NCI-H2081 (cell line): ENCODE measurements around the gene KCNMB1.
"Not testable (repeated sequence)": the region's sequence is repeated elsewhere in the genome, so short reads cannot be mapped to it uniquely, and the experiment has no call there.

Experiments
- DNase-seq, 2 experiments: peaks; one replicate each; lab custom pipeline; 2025; lab: John Stamatoyannopoulos, UW

KCNMB1 gene

DNA sequence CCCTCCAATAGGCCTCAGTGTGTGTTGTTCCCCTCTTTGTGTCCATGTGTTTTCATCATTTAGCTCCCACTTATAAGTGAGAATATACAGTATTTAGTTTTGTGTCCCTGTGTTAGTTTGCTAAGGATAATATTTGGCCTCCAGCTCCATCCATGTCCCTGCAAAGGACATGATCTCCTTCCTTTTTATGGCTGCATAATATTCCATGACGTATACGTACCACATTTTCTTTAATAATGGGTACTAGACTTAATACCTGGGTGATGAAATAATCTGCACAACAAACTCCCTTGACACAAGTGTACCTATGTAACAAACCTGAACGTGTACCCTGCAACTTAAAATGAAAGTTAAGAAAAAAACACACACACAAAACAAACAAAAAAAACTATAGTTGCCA is 12.6 kb downstream of the KCNMB1 start:
- DNase-seq: not testable (repeated sequence)

DNA sequence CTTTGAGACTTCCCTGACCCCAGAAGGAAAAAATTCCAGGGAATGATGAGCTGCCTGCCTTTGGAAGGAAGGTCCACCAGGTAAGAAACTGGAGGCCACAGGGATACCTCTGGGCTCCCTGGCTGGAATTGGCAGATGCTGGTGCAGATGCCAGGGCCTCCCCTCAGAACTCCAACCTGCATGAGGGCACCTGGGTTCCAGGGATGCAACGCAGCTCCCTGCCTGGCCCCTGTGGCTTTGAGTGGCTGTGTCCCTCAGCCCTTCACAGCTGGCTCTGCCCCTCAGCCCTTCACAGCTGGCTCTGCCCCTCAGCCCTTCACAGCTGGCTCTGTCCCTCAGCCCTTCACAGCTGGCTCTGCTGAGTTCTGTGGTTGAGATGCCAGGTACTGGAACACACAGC is 13.9 kb downstream of the KCNMB1 start:
- DNase-seq: no peak

DNA sequence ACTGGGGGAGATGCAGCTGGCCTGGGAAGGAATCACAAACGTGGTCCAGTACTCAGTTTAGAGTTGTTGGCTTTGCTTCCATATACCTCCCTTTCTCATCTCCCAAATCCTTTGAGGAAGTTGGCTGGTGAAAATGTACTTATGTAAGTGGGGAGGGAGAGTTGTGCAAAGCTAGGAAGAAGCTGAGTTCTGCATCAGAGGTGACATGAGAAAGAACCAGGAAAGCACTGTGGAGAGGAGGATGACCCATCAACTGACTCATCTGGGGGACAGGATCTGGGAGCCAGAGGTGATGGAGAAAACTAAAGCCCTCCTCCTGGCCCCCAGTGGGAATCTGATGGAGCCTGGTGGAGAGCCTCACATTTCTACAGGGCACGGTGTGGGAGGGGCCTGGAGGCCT is 16.2 kb downstream of the KCNMB1 start:
- no peak for DNase-seq

DNA sequence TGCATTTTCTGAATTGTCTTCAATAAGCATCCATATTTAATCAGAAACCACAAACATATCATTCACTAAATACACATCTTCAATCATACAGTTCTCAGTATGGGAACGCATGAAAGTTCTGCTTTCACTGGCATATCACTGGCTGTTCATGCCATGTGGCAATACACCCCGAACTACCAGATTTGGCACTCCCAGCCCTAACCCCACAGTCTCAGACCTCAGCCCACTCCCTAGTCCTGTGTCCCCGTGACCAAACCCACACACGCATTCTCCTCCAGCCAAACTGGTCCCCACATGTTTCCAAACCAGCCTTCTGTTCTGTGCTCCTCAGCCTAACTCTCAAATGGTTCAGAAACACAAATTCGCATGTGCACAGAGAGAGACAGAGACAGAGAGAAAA is 20.6 kb downstream of the KCNMB1 start:
- DNase-seq: no peak

DNA sequence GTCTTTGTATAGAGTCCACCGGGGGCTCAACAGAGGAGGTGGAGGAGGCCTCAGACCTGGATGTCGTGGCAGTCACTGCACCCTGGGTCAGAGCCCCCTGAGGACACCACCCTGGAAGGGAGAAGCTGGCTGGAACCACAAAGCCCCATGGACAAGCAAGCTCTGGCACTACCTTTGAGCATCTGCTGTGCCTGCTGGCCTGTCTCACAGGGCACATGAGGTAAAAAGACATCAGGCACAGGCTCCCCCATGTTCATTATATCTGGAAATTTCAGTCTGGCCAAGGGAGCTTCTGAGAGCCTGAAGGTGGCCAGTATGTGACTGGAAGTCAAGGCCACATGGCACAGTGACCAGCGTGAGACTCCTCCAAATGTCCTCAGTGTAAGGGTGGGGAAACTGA is 22.9 kb downstream of the KCNMB1 start:
- no peak for DNase-seq

DNA sequence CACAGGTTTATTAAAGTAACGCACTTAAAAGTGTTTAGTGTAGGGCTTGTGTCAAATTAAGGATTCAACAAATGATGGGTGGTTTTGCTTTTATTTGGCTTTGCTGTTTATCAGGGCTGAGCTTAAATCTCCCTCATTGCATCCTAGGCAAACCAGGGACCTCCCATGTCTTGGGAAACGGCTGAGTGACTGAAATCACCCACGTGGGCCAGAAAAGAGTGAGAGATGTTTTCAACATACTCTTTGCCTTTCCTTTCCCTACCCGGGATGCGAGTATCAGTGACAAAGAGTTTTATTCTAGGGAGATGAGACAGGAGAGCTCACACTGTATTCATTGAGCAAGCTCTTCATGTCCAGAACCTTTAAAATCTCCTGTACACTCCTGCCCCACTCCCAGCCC is 23.3 kb downstream of the KCNMB1 start:
- no peak for DNase-seq

DNA sequence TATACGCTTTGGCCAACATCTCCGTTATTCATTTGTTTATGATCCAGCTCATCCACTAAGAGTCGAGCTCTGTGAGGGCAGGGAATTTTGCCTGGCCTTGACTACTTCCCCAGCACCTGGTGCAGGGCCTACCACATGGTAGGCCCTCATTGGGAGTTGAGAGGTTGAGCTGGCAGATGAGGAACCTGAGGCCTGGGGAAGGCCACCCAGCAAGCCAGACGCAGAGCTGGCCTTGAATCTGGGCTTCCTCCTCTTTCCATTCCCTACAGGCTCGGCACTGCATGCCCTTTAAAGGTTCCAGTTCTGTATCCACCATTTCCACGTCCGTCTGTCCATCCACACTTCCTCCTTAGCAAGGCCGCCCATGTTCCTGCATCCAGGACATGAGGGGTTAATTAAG is 24.2 kb downstream of the KCNMB1 start:
- no peak for DNase-seq

DNA sequence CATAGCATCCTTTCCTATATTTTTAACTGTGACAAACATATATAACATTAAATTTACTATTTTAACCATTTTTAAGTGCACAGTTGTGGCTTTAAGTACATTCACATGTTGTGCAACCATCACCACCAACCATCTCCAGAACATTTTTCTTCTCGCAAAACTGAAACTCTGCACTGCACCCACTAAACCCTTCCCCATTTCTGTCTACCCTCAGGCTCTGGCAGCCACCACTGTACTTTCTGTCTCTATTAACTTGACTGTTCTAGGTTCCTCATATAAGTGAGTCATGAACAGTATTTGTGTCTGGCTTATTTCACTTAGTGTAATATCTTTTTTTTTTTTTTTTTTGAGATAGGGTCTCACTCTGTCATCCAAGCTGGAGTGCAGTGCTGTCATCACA is 25.5 kb downstream of the KCNMB1 start:
- no peak for DNase-seq

DNA sequence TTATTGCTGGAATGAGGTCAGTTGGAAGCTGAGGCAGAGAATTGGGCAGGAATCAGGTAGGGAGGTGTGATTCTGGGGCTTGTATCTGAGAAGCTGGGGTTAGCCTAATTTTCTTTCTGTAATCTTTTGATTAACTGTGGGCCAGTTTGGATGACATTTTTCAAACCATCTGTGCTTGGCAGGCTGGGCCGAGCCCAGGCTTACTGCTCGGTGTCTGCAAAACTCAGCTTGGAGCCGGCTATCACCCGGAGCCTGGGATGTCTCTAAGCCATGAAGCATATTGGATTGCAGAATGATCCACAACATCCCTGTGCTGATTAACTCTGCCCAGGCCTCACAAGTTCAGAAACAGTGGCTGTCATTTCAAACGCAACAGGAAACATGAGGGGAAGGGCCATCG is 26.5 kb downstream of the KCNMB1 start:
- DNase-seq: no peak

DNA sequence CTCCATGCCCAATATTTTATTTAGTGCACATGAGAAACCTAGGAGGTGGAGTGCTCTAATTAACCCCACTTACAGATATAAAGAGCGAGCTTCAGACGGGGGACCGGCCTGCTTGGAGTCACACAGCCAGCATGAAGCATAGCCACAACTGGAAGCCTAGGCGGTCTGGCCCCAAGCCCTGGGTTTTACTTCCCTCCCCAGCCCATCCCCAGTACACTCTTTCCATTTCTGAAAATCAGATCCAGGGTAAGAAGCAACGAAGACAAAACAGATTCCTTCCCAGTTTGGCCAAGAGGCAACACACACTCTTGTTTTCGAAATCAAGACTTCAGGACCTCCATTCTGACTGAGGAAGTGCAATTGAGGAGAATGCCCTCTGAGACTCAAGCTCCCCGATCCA is 27.1 kb downstream of the KCNMB1 start:
- no peak for DNase-seq

DNA sequence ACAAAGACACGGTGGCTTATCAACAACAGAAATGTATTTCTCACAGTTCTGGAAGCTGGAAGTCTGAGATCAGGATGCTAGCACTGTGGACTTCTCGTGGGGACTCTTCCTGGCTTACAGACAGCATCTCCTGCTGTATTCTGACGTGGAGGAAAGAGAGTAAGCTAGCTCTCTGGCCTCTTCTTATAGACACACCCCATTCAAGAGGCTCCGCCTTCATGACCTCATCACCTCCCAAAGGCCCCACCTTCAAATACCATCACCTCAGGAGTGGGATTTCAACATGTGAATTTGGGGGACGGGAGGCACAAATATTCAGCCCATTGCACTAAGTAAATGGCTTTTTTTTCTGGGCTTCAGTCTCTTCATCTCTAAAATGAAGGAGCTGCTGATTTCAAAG is 27.6 kb downstream of the KCNMB1 start:
- DNase-seq: no peak

DNA sequence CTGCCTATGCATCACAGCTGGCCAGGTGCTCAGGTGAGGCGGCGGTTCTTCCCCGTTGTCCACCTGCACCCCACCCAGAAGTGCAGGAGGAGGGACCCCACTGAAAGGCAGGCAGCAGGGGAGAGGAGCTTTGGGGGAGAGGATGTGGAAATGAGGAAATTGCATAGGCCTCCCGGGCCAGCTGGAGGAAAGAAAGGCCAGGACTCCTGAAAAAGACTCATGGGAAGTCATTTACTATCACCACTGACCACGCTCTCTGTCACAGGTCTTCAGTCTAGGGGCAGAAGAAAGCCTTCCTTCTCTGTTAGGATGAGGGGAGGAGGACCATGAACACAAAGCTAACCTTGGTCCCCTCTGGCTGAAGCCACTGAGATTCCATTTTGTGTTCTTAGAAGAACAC is 28.1 kb downstream of the KCNMB1 start:
- DNase-seq: no peak

DNA sequence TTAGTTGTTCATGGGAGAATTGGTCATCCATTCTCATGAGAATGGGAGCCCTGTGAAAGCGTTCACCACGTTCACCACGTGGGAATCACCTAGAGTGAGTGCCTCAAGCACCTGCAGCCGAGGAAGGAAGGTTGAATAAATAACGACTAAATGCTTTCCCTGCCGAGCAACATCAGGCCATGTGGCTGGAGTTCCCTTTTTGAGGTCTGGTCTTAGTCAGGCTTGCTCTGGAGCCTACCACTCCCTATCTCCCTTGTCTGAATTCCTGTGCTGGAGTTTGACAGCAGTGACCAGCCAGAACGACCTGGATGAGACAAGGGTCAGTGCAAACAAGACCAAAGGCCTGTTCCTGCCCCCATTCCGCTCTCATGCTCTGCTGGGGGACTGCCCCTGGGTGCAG is 28.5 kb downstream of the KCNMB1 start:
- DNase-seq: no peak

DNA sequence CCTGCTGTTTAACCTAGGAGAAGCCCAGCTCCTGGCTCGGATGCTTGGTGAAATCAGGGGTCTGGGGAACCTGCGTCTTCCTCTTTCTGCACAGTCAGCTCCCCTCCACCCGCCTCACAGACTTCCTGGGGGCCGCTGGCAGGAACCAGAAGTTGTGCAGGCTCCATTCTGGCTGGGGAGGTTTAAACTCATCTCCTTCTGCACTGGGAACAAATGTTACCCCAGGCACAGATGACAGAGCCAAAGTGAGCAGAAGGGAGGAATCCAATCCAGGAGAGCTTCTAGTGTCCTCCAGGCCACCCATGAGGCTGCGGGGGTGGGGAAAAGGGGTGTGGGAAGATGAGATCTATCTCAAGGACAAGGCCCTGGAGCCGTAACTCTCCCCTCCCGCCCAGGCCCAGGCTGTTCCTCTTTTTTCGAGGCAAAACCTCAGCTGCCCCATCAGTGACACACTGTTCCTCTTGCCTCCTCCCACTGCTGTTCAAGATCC is 31.2 kb downstream of the KCNMB1 start:
- DNase-seq: no peak

DNA sequence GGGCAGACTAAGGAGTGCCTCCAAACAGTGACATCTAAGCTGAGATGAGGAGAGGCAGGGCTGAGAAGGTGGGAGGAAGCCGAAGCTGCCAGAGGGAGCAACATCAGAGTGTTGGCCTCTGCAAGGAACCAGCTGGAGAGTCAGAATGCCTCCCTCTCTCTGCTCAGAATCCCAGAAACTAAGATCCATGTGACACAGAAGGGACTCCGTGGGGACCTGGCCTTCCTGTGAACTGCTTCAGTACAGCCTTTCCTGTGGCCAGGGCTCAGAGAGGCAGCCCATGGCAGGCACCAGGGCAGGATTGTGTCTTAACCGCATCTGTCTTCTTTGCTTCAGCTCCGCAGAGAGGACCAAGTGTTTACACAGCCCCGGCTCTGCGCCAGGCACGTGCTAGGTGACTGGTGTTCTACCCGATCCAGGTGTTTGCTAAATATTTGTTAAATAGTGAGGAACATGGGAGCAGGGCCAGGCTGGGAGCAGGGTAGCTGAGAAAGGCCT is 33.5 kb downstream of the KCNMB1 start:
- no peak for DNase-seq

DNA sequence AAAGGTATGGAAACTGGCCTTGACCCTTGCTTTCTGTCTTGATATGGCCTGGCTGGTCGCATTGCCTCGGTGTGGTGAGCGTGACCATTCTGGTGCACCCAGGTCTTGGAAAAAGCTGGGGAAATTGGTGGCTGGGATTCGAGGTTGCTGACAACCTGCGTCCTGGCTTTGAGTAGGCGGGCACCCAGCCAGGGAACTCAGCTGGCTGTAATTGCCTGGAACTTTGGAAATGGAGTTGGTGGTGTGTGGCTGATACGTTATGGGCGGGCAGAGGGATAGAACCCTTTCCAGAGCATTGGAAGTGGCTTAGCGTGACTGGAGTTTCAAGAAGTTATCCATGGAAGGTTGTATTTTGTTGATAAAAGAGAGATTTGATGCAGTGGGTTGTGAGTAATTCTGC is 35.2 kb downstream of the KCNMB1 start:
- DNase-seq: no peak

DNA sequence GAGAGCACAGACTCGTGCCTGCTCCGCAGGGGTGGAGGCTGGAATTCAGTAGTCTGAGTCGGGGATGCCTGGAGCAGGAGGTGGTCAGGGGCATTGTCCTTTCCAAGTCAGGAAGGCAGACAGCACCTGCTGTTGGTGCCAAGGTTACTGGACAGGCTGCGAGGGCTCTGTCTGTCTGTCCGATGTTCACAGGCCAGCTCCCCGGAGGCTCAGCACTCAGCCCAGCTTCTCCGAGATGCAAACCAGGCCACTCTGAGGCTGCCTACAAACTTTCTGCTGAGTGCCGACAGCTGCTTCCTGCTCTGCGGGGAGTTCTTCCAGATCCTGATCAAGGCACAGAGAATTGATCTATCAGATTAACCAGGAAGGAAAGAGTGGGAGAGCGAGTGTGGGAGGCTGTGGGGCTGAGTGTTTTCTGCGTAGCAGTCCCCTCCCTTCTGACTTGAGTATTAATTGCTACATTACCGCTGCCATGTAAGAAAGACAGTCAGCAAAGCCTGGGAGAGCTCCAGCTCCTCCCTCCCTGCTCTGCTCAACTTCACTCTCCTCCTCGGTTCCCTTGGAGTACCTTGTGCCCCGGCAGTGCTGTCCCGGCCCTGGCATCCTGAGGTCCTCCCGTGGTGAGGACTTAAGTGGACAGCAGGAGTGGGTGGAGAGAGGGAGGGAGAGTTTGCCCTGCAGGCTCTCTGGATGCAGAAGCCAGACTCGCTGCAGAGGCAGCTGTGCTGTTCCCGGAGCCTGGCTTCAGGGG is 36.0 kb downstream of the KCNMB1 start:
- no peak for DNase-seq

DNA sequence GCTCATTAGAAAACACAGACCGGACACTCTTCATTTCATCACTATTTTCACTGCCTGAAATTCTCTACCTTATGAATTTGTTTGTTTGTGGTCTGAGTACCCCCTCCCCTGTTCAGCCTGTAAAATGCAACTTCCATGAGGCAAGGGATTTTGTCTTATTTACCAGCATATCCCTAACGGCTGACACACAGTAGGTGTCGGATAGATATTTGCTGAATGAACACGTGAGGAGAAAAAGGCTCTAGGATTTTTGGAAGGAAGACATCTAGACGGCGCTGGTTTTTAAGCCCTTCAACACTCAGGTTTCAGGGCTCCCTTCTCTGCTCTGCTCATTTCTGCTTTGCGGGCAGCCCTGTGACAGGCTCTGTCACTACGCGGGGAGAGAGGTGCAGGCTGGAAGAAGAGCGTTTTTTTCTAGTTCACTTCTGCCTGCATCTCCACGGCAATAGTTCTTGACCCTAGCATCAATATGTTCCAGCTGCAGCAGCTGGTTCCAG is 41.0 kb downstream of the KCNMB1 start:
- DNase-seq: no peak

DNA sequence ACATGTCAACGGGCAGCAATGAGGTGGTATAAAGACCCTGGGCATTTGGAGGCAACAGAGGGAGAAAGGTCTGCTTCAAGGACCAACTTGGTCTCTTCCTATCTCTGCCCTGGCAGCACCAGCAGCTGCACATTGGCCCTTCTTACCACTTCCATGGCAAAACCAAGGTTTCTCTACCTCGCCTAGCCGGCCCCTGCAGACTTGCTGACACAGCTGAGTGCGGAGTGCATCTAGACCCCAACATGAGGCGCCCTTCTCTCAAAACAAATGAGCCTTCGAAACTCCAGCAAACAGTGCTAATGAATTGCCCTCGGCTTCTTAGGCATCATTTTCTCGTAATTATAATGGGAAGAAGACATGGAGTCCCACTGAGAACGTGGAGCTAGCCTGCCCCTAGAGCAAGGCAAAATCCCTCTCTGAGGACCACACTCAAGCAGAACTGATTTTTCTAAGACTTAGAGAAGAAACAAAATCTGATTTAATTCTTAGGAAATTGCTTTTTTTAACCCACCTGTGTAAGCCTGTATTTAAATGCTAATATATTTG is 42.1 kb downstream of the KCNMB1 start:
- DNase-seq: no peak

DNA sequence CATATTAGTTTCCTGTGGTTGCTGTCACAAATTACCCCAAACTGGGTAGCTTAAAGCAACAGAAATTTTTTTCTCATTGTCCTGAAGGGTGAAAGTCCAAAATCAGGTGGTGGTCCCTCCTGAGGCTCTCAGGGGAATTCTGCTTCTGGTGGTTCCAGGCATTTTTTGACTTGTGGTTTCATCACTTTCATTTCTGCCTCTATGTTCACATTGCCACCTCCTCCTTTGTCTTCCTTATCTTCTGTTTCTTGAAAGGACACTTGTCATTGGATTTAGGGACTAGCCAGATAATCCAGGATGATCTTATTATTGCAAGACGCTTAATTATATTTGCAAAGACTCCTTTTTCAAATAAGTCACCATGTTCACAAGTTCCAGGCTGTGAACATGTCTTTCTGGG is 43.2 kb downstream of the KCNMB1 start:
- no peak for DNase-seq

DNA sequence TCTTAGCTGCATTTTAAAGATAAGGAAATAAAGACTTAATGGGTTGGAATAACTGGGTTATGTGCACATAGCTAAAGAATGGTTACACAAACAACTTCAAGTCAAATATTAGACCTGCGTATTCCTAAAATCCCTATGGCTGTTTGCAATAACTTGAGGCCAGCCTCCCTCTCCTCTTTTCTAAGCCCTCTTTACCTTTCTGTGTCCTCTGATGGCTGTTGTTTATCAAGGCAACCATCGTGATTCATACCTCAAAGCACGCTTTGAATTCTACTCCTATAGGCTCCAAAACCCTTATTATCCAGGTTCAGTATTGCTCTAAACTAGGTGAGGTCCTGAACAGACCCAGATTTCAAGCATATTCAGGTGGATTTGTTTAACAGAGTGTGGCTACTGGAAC is 46.0 kb downstream of the KCNMB1 start:
- no peak for DNase-seq

DNA sequence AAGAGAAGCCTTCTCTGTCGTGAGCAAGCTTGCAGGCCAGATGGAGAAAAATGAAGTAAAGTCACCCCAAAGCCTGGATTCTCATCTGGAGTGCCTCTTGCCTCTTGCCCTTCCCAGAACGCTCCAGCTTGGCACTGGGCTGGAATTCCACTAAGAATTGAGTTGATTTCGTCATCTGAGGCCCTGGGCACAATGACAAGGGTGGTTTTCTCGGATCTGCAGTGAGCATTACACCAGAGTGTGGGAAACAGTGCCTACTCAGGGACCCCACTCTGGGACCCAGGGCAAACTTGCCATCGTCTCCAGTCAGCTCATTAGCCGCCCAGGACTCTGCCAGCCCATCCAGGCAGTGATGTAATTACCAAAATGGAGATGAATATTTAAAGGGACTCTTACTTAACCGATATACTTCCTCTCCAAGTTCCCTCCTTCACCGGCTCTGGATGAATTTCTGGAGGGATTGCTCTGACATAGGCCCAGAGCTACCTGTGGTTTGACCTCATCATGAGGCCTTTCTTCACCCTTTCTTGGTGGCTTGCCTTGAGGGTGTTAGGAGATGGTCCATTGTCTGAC is 46.9 kb downstream of the KCNMB1 start:
- DNase-seq: no peak

DNA sequence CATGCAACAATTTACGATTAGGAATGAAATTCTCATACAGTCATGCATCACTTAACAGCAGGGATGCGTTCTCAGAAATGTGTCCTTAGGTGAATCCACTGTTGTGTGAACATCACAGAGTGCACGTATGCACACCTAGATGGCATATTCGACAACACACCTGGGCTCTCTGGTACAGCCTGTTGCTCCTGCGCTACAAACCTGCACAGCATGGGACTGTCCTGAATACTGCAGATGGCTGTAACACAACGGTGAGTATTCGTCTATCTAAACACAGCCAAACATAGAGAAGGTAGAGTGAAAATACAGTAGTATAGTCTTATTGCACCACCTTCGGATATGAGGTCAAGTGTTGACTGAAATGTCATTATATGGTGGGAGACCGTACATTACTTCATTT is 47.6 kb downstream of the KCNMB1 start:
- DNase-seq: no peak
